ENCODE results near the gene HLCS. TPM values are rescaled to one million over a fixed set of nuclear protein-coding genes. Genes with fewer than 3 reads are reported as not detected.

HLCS gene
- total RNA-seq, 1 donor from 2014 or later, result 15.9 TPM

- H3K27ac Mint-ChIP-seq (ENCODE audit: unreplicated experiment), result no peak overlapping the region
- TF ChIP-seq CTCF (IDR thresholded peaks at IDR 0.05; ENCODE audit: partially characterized antibody, unreplicated experiment), result no peak
- H3K36me3 Mint-ChIP-seq (ENCODE audit: unreplicated experiment), result no peaks in the 10 kb centered on the region
- DNase-seq, result no peak
- H3K4me3 Mint-ChIP-seq (ENCODE audit: unreplicated experiment), result no peak overlapping the region
- H3K4me1 Mint-ChIP-seq (ENCODE audit: low read depth, unreplicated experiment), result peaks cover 18% of the 10 kb centered on the region
- peaks cover 8% of the 10 kb centered on the region for H3K9me3 Mint-ChIP-seq (ENCODE audit: unreplicated experiment)
- H3K27me3 Mint-ChIP-seq (ENCODE audit: unreplicated experiment), result peaks cover 6% of the 10 kb centered on the region
Observed at GRCh38 chr21:36909423-36909822, 57.0 kb downstream of the HLCS start.

GRCh38 chr21:36908260-36908908 is 58.1 kb downstream of the HLCS start:
- DNase-seq, result no peak
- Mint-ChIP-seq H3K36me3 (ENCODE audit: unreplicated experiment) (no peaks in the 10 kb centered on the region), H3K4me3 (ENCODE audit: unreplicated experiment) (no peak overlapping the region), H3K27me3 (ENCODE audit: unreplicated experiment) (peaks cover 6% of the 10 kb centered on the region), H3K9me3 (ENCODE audit: unreplicated experiment) (peaks cover 7% of the 10 kb centered on the region), H3K27ac (ENCODE audit: unreplicated experiment) (no peak overlapping the region), H3K4me1 (ENCODE audit: low read depth, unreplicated experiment) (peaks cover 18% of the 10 kb centered on the region)
- no peak for TF ChIP-seq CTCF (IDR thresholded peaks at IDR 0.05; ENCODE audit: partially characterized antibody, unreplicated experiment)

- peaks cover 4% of the 10 kb centered on the region for H3K9me3 Mint-ChIP-seq (ENCODE audit: unreplicated experiment)
- DNase-seq, result no peak
- H3K36me3 Mint-ChIP-seq (ENCODE audit: unreplicated experiment), result no peaks in the 10 kb centered on the region
- no peak for TF ChIP-seq CTCF (IDR thresholded peaks at IDR 0.05; ENCODE audit: partially characterized antibody, unreplicated experiment)
- H3K4me3 Mint-ChIP-seq (ENCODE audit: unreplicated experiment), result no peak overlapping the region
- no peak overlapping the region for H3K27ac Mint-ChIP-seq (ENCODE audit: unreplicated experiment)
- peaks cover under 1% of the 10 kb centered on the region for H3K4me1 Mint-ChIP-seq (ENCODE audit: low read depth, unreplicated experiment)
- peaks cover 2% of the 10 kb centered on the region for H3K27me3 Mint-ChIP-seq (ENCODE audit: unreplicated experiment)
Observed at GRCh38 chr21:36904093-36904666, 62.3 kb downstream of the HLCS start.

GRCh38 chr21:36902793-36903192 is 63.7 kb downstream of the HLCS start:
- Mint-ChIP-seq H3K27me3 (ENCODE audit: unreplicated experiment) (peaks cover 4% of the 10 kb centered on the region), H3K36me3 (ENCODE audit: unreplicated experiment) (no peaks in the 10 kb centered on the region), H3K9me3 (ENCODE audit: unreplicated experiment) (no peaks in the 10 kb centered on the region), H3K4me3 (ENCODE audit: unreplicated experiment) (no peak overlapping the region), H3K4me1 (ENCODE audit: low read depth, unreplicated experiment) (no peaks in the 10 kb centered on the region), H3K27ac (ENCODE audit: unreplicated experiment) (no peak overlapping the region)
- no peak for DNase-seq
- no peak for TF ChIP-seq CTCF (IDR thresholded peaks at IDR 0.05; ENCODE audit: partially characterized antibody, unreplicated experiment)

GRCh38 chr21:36902331-36902730 is 64.1 kb downstream of the HLCS start:
- Mint-ChIP-seq H3K9me3 (ENCODE audit: unreplicated experiment) (no peaks in the 10 kb centered on the region), H3K4me1 (ENCODE audit: low read depth, unreplicated experiment) (no peaks in the 10 kb centered on the region), H3K36me3 (ENCODE audit: unreplicated experiment) (no peaks in the 10 kb centered on the region)

More at GRCh38 chr21:36902331-36902730, 64.1 kb downstream of the HLCS start:
- peaks cover 4% of the 10 kb centered on the region for H3K27me3 Mint-ChIP-seq (ENCODE audit: unreplicated experiment)
- no peak overlapping the region for H3K27ac Mint-ChIP-seq (ENCODE audit: unreplicated experiment)
- TF ChIP-seq CTCF (IDR thresholded peaks at IDR 0.05; ENCODE audit: partially characterized antibody, unreplicated experiment), result no peak
- no peak overlapping the region for H3K4me3 Mint-ChIP-seq (ENCODE audit: unreplicated experiment)
- DNase-seq, result no peak
